GM18502 (cell line): ENCODE results near the gene TLE1.
A peak's percentile ranks its signal among the peaks of the same experiment; 100 is the strongest.
"Not testable (repeated sequence)": the region's sequence is repeated elsewhere in the genome, so short reads cannot be mapped to it uniquely, and the experiment has no call there.

Experiments
- ATAC-seq: cut with Tn5 transposase; IDR thresholded peaks from one replicate; pipeline ENCODE4 v1.9.1; 2021; ENCODE audit warnings: mild to moderate bottlenecking; ENCODE audit not compliant: unreplicated experiment, poor library complexity

Gene TLE1

GRCh38 chr9:81604306-81605169 lies 84.8 kb downstream of the TLE1 start:
- no peak for ATAC-seq

GRCh38 chr9:81602887-81603680 lies 86.3 kb downstream of the TLE1 start:
- ATAC-seq = no peak

GRCh38 chr9:81601639-81602623 lies 87.4 kb downstream of the TLE1 start:
- peak; percentile 72 for ATAC-seq

- no peak for ATAC-seq
Measured at GRCh38 chr9:81600631-81601030, 88.7 kb downstream of the TLE1 start.

- no peak for ATAC-seq
Measured at GRCh38 chr9:81599837-81600236, 89.5 kb downstream of the TLE1 start.

GRCh38 chr9:81598811-81599210 lies 90.5 kb downstream of the TLE1 start:
- no peak for ATAC-seq

GRCh38 chr9:81598123-81598497 lies 91.2 kb downstream of the TLE1 start:
- no peak for ATAC-seq

GRCh38 chr9:81597419-81598122 lies 91.8 kb downstream of the TLE1 start:
- no peak for ATAC-seq

GRCh38 chr9:81596679-81597418 lies 92.5 kb downstream of the TLE1 start:
- ATAC-seq = no peak

- no peak for ATAC-seq
Measured at GRCh38 chr9:81595887-81596543, 93.3 kb downstream of the TLE1 start.

GRCh38 chr9:81595293-81595692 lies 94.1 kb downstream of the TLE1 start:
- ATAC-seq = not testable (repeated sequence)

- ATAC-seq = no peak
Measured at GRCh38 chr9:81594415-81594814, 94.9 kb downstream of the TLE1 start.

- no peak for ATAC-seq
Measured at GRCh38 chr9:81592887-81593266, 96.5 kb downstream of the TLE1 start.

- ATAC-seq = no peak
Measured at GRCh38 chr9:81591791-81592190, 97.6 kb downstream of the TLE1 start.

GRCh38 chr9:81590688-81591087 lies 98.7 kb downstream of the TLE1 start:
- no peak for ATAC-seq

- no peak for ATAC-seq
Measured at GRCh38 chr9:81589819-81590218, 99.5 kb downstream of the TLE1 start.

GRCh38 chr9:81589392-81589791 lies 100.0 kb downstream of the TLE1 start:
- no peak for ATAC-seq

- no peak for ATAC-seq
Measured at GRCh38 chr9:81588148-81588871, 101.0 kb downstream of the TLE1 start.
